Stimulated activated CD4-positive, alpha-beta T cell treated with anti-CD3 and anti-CD28 coated beads, TNF-alpha, amount 100 ng/mL, for 4 hours (primary cell): ENCODE results near the gene RNF157.

Source experiments
- DNase-seq, 3 experiments: peaks; one replicate each; pipeline ENCODE4 v3.0.0-alpha.2; 2020; ENCODE audit warnings: low read depth in 3 of 3

Gene RNF157

GRCh38 chr17:76123749-76124581 is 116.3 kb downstream of the RNF157 start:
- no peak for DNase-seq

- no peak for DNase-seq
Observed at GRCh38 chr17:76123191-76123499, 117.1 kb downstream of the RNF157 start.

GRCh38 chr17:76122431-76123190 is 117.7 kb downstream of the RNF157 start:
- DNase-seq: no peak

GRCh38 chr17:76121932-76122430 is 118.3 kb downstream of the RNF157 start:
- no peak for DNase-seq

GRCh38 chr17:76120658-76121008 is 119.7 kb downstream of the RNF157 start:
- DNase-seq: no peak

- DNase-seq: no peak
Observed at GRCh38 chr17:76119409-76120371, 120.6 kb downstream of the RNF157 start.

GRCh38 chr17:76115138-76115754 is 125.0 kb downstream of the RNF157 start:
- no peak for DNase-seq

GRCh38 chr17:76111956-76112355 is 128.3 kb downstream of the RNF157 start:
- DNase-seq: no peak

- no peak for DNase-seq
Observed at GRCh38 chr17:76107509-76107908, 132.8 kb downstream of the RNF157 start.

GRCh38 chr17:76106703-76107102 is 133.6 kb downstream of the RNF157 start:
- DNase-seq: no peak

GRCh38 chr17:76104896-76105231 is 135.4 kb downstream of the RNF157 start:
- no peak for DNase-seq

- DNase-seq: peak in 1 of 3 experiments; percentile 23
Observed at GRCh38 chr17:76104140-76104895, 136.0 kb downstream of the RNF157 start.

GRCh38 chr17:76103274-76104139 is 136.8 kb downstream of the RNF157 start, which contains the start of gene EXOC7:
TSS of gene EXOC7 (minus strand) at chr17:76103787. CDS start at chr17:76103692, 95 bp downstream.
- DNase-seq: peak; percentile 86 to 89 (median 89)

- no peak for DNase-seq
Observed at GRCh38 chr17:76102944-76103273, 137.4 kb downstream of the RNF157 start.

GRCh38 chr17:76097716-76098295 is 142.5 kb downstream of the RNF157 start:
- DNase-seq: no peak

- no peak for DNase-seq
Observed at GRCh38 chr17:76095943-76096342, 144.3 kb downstream of the RNF157 start.

GRCh38 chr17:76094046-76094445 is 146.2 kb downstream of the RNF157 start:
- no peak for DNase-seq

- DNase-seq: no peak
Observed at GRCh38 chr17:76092526-76093413, 147.5 kb downstream of the RNF157 start.
